H1 (cell line): ENCODE data around the gene SPDEF. TPM values are rescaled to one million over a fixed set of nuclear protein-coding genes. Genes with fewer than 3 reads are reported as not detected.

Experiments used
- CTCF ChIA-PET: fragments of 300-600 bp; sonication (Branson Sonifier 250); formaldehyde crosslinking; loops from one replicate; lab custom pipeline; 2021; ENCODE audit not compliant: partially characterized antibody; lab: Charles Lee
- POLR2A ChIA-PET: fragments of 300-600 bp; sonication (Branson Sonifier 250); formaldehyde crosslinking; loops from one replicate; lab custom pipeline; 2021; ENCODE audit warnings: inconsistent platforms; ENCODE audit not compliant: partially characterized antibody; lab: Charles Lee
- DNase-seq, 2 experiments: peaks; one replicate each; pipeline versions ENCODE4 v3.0.0 to v3.0.0-alpha.2; 2010 to 2022; ENCODE audit warnings: low spot score in 2 of 2, low read depth in 1 of 2, mixed read lengths in 1 of 2
- FAIRE-seq: peaks from 2 replicates; lab custom pipeline; 2011; peaks lifted over from hg19 to GRCh38; lab: Jason Lieb, UNC
- H2AFZ ChIP-seq: 2 replicates; pipeline ENCODE4 v1.8.1; 2012; ENCODE audit warnings: low read length, inconsistent platforms
- H2AK5ac ChIP-seq: 2 replicates; pipeline ENCODE4 v1.6.1; 2013; ENCODE audit warnings: low read depth, low read length
- H2BK120ac ChIP-seq: replicated peaks from 2 replicates; pipeline ENCODE3; 2013; ENCODE audit warnings: low read depth, low read length, inconsistent platforms
- H2BK12ac ChIP-seq: 2 replicates; pipeline ENCODE4 v1.6.1; 2013; ENCODE audit warnings: low read depth, low read length
- H2BK15ac ChIP-seq: 2 replicates; pipeline ENCODE4 v1.6.1; 2013; ENCODE audit warnings: low read length
- H2BK20ac ChIP-seq: 2 replicates; pipeline ENCODE4 v1.6.1; 2013; ENCODE audit warnings: low read length
- H2BK5ac ChIP-seq: 2 replicates; pipeline ENCODE4 v1.6.1; 2013; ENCODE audit warnings: low read depth, low read length
- H3K14ac ChIP-seq: 2 replicates; pipeline ENCODE4 v1.6.1; 2013; ENCODE audit warnings: inconsistent platforms; ENCODE audit not compliant: insufficient read length
- H3K18ac ChIP-seq: 2 replicates; pipeline ENCODE4 v1.6.1; 2013; ENCODE audit warnings: low read length; ENCODE audit errors: extremely low read depth
- H3K23ac ChIP-seq: 2 replicates; pipeline ENCODE4 v1.6.1; 2013; ENCODE audit warnings: inconsistent platforms; ENCODE audit not compliant: insufficient read length
- H3K23me2 ChIP-seq: 2 replicates; pipeline ENCODE4 v1.6.1; 2013; ENCODE audit warnings: low read depth, low read length
- H3K27ac ChIP-seq: 2 replicates; pipeline ENCODE4 v1.6.1; 2011; ENCODE audit warnings: low read depth, low read length, inconsistent platforms
- H3K27me3 ChIP-seq, 4 experiments: replicated peaks in 1 of 4; 1 replicate in 1 of 4; 2 replicates in 3 of 4; pipeline versions ENCODE4 v1.6.1 to v1.8.1; 2011 to 2013; ENCODE audit warnings: low read length in 3 of 4, mild to moderate bottlenecking in 3 of 4, inconsistent platforms in 2 of 4, mixed read lengths in 2 of 4, moderate library complexity in 1 of 4; ENCODE audit not compliant: control insufficient read depth in 3 of 4, insufficient read depth in 3 of 4; ENCODE audit errors: extremely low read depth in 1 of 4
- H3K36me3 ChIP-seq, 4 experiments: 2 replicates each; pipeline versions ENCODE4 v1.6.1 to v1.8.1; 2011 to 2013; ENCODE audit warnings: mild to moderate bottlenecking in 4 of 4, low read length in 3 of 4, moderate library complexity in 2 of 4, control low read depth in 1 of 4, inconsistent platforms in 1 of 4; ENCODE audit not compliant: insufficient read depth in 4 of 4, control insufficient read depth in 2 of 4
- H3K4ac ChIP-seq: replicated peaks from 2 replicates; pipeline ENCODE3; 2013; ENCODE audit warnings: low read length, low read depth, mixed read lengths, inconsistent platforms; ENCODE audit not compliant: insufficient read length
- H3K4me1 ChIP-seq, 4 experiments: replicated peaks in 1 of 4; 1 replicate in 1 of 4; 2 replicates in 3 of 4; pipeline versions ENCODE4 v1.6.1 to v1.8.1; 2011 to 2013; ENCODE audit warnings: low read length in 3 of 4, inconsistent platforms in 2 of 4, mixed read lengths in 1 of 4; ENCODE audit not compliant: insufficient read depth in 4 of 4, control insufficient read depth in 3 of 4
- H3K4me2 ChIP-seq, 2 experiments: 2 replicates each; pipeline versions ENCODE4 v1.6.1 to v1.8.1; 2011 to 2013; ENCODE audit warnings: low read depth in 2 of 2, low read length in 2 of 2, control low read depth in 1 of 2, inconsistent platforms in 1 of 2, mild to moderate bottlenecking in 1 of 2; ENCODE audit not compliant: insufficient read depth in 1 of 2
- H3K4me3 ChIP-seq, 4 experiments: fragments of 200-600, 300-600 bp in 1 of 4; sonication (generic), shearing (Covaris generic), sonication (Bioruptor Twin) in 1 of 4; 2 replicates each; pipeline versions ENCODE4 v1.5.1 to v1.8.1; 2011 to 2016; ENCODE audit warnings: low read length in 4 of 4, low read depth in 3 of 4, control low read depth in 2 of 4, inconsistent platforms in 2 of 4, mild to moderate bottlenecking in 2 of 4, mixed read lengths in 1 of 4, moderate library complexity in 1 of 4; ENCODE audit not compliant: insufficient read depth in 2 of 4; ENCODE audit errors: extremely low read depth in 1 of 4
- H3K56ac ChIP-seq: replicated peaks from 2 replicates; pipeline ENCODE3; 2013; ENCODE audit warnings: low read depth, mild to moderate bottlenecking, mixed read lengths, low read length, inconsistent platforms; ENCODE audit not compliant: insufficient read length
- H3K79me1 ChIP-seq: 2 replicates; pipeline ENCODE4 v1.6.1; 2013; ENCODE audit warnings: low read depth, low read length, control low read depth
- H3K79me2 ChIP-seq, 2 experiments: 2 replicates each; pipeline versions ENCODE4 v1.6.1 to v1.8.1; 2012 to 2013; ENCODE audit warnings: low read length in 2 of 2, mild to moderate bottlenecking in 2 of 2, inconsistent platforms in 1 of 2; ENCODE audit not compliant: insufficient read depth in 2 of 2, control insufficient read depth in 1 of 2
- H3K9ac ChIP-seq, 4 experiments: replicated peaks in 1 of 4; 1 replicate in 1 of 4; 2 replicates in 3 of 4; pipeline versions ENCODE4 v1.6.1 to v1.8.1; 2011 to 2013; ENCODE audit warnings: low read depth in 3 of 4, low read length in 3 of 4, control low read depth in 2 of 4, mild to moderate bottlenecking in 2 of 4, moderate library complexity in 2 of 4, inconsistent platforms in 1 of 4; ENCODE audit errors: extremely low read depth in 1 of 4
- H3K9me3 ChIP-seq, 2 experiments: 2 replicates each; pipeline versions ENCODE4 v1.6.1 to v1.8.1; 2012 to 2013; ENCODE audit warnings: mild to moderate bottlenecking in 2 of 2, moderate library complexity in 2 of 2, control low read depth in 1 of 2, inconsistent platforms in 1 of 2, low read depth in 1 of 2, low read length in 1 of 2, mixed read lengths in 1 of 2; ENCODE audit not compliant: insufficient read depth in 2 of 2
- H4K20me1 ChIP-seq, 2 experiments: replicated peaks in 1 of 2; 2 replicates each; pipeline versions ENCODE3 to v1.8.1; 2011 to 2013; ENCODE audit warnings: inconsistent platforms in 2 of 2, low read length in 2 of 2, mild to moderate bottlenecking in 1 of 2; ENCODE audit not compliant: insufficient read depth in 2 of 2, control insufficient read depth in 1 of 2
- H4K5ac ChIP-seq: 2 replicates; pipeline ENCODE4 v1.6.1; 2013; ENCODE audit warnings: low read length, low read depth, mixed read lengths, inconsistent platforms; ENCODE audit not compliant: insufficient read length
- H4K8ac ChIP-seq: 2 replicates; pipeline ENCODE4 v1.8.0; 2013; ENCODE audit warnings: mild to moderate bottlenecking, moderate library complexity, low read length, inconsistent platforms; ENCODE audit not compliant: insufficient read depth; ENCODE audit errors: extremely low read depth
- H4K91ac ChIP-seq: replicated peaks from 2 replicates; pipeline ENCODE3; 2013; ENCODE audit warnings: low read length, mixed read lengths, inconsistent platforms; ENCODE audit not compliant: insufficient read length
- KDM1A ChIP-seq: fragments of 200-600, 300-600 bp; sonication (generic); IDR thresholded peaks from 2 replicates; pipeline ENCODE4 v1.7.1; 2016; ENCODE audit warnings: mild to moderate bottlenecking, low read length, borderline replicate concordance
- NANOG ChIP-seq: IDR thresholded peaks from 2 replicates; pipeline ENCODE4 v1.6.1; 2011; ENCODE audit warnings: low read length, low read depth, mild to moderate bottlenecking, inconsistent platforms; ENCODE audit not compliant: insufficient read depth, poor library complexity, severe bottlenecking
- TBP ChIP-seq: IDR thresholded peaks from 2 replicates; pipeline ENCODE4 v1.6.1; 2011; ENCODE audit warnings: low read depth, low read length, improper control_type of control experiment
- WGBS, 2 experiments: shearing (Covaris generic) in 1 of 2; methylation state at CpG; one replicate each; pipeline versions ENCODE4 v1.1.6 to v1.1.7; 2013 to 2015; ENCODE audit warnings: low lambda C conversion rate in 2 of 2, mixed read lengths in 2 of 2, inconsistent platforms in 1 of 2, low coverage in 1 of 2, missing lambda C conversion rate in 1 of 2; ENCODE audit not compliant: insufficient replicate concordance in 2 of 2, insufficient coverage in 1 of 2, insufficient read length in 1 of 2; ENCODE audit errors: extremely low coverage in 1 of 2, missing lambda C conversion rate in 1 of 2; 5-methylcytosine and 5-hydroxymethylcytosine counted together
- polyA plus RNA-seq, 7 experiments: library from polyadenylated mRNA; depleted of rRNA in 3 of 7; stranded (reverse) in 5 of 7; unstranded in 2 of 7; fragments of >200 nt in 5 of 7; fragments of 200-250 nt in 2 of 7; gene quantifications; 1 replicate in 5 of 7; 2 replicates in 1 of 7; 4 replicates in 1 of 7; pipeline versions ENCODE4 v1.2.1 to v1.2.3, GENCODE V29; 2011 to 2013; ENCODE audit warnings: missing spikeins in 2 of 7, mixed read lengths in 2 of 7
- total RNA-seq: library from RNA; stranded (reverse); fragmentation: NEBNext Ultra II Directional; extraction: Animal tissue kit (Norgen Biotek cat#: 25700); gene quantifications from 2 replicates; pipeline ENCODE4 v1.2.1, GENCODE V29; 2021
- TF ChIP-seq, protein P1 (sequence below): IDR thresholded peaks from 2 replicates; pipeline ENCODE4 v1.6.1; 2011; ENCODE audit warnings: low read length, improper control_type of control experiment

Gene SPDEF
- total and polyA plus RNA-seq, 2 of the 8 experiments (the other 6 are each of a cell fraction or from before 2014, with no cell fraction given) = 0.15 to 0.30 TPM

- no peak overlapping the region for H3K4ac ChIP-seq
- H2BK12ac ChIP-seq = no peak overlapping the region
- H4K5ac ChIP-seq = no peak overlapping the region
- TF ChIP-seq TBP = no peak
- TF ChIP-seq NANOG = no peak
- TF ChIP-seq, protein P1, sequence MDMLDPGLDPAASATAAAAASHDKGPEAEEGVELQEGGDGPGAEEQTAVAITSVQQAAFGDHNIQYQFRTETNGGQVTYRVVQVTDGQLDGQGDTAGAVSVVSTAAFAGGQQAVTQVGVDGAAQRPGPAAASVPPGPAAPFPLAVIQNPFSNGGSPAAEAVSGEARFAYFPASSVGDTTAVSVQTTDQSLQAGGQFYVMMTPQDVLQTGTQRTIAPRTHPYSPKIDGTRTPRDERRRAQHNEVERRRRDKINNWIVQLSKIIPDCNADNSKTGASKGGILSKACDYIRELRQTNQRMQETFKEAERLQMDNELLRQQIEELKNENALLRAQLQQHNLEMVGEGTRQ = no peak
- TF ChIP-seq KDM1A = peak; percentile 37; the same call in 1 of the 2 replicates
- H3K4me2 ChIP-seq = no peak overlapping the region
- no peak overlapping the region for H3K4me3 ChIP-seq
- POLR2A ChIA-PET = interaction anchor here (1.9 kb wide), 1 partner anchor 13 kb away, joined by 8 read pairs; no protein-coding TSS in a partner anchor
- no peaks in the 10 kb centered on the region for H3K79me1 ChIP-seq
- no peak overlapping the region for H2BK5ac ChIP-seq
- FAIRE-seq (no peak), DNase-seq (no peak)
- no peak overlapping the region for H3K14ac ChIP-seq
- H2AK5ac ChIP-seq = no peak overlapping the region
- H3K56ac ChIP-seq = no peak overlapping the region
- peak overlapping the region; percentile 81; the same call in 1 of the 2 replicates for H2BK15ac ChIP-seq
- no peak overlapping the region for H3K23ac ChIP-seq
- H3K4me1 ChIP-seq = peaks cover 0 to 12% (median 7%) of the 10 kb centered on the region in 4 experiments; a peak in 5 of 7 replicates
- no peak overlapping the region for H2BK120ac ChIP-seq
- CTCF ChIA-PET = interaction anchor here (0.8 to 2.1 kb wide), 5 partner anchors 9 to 57 kb away, joined by 3 to 11 read pairs (median 4); no protein-coding TSS in a partner anchor
- H3K18ac ChIP-seq = no peak overlapping the region
- no peaks in the 10 kb centered on the region for H3K9me3 ChIP-seq
- no peak overlapping the region for H3K27ac ChIP-seq
- H3K9ac ChIP-seq = no peak overlapping the region
- H2AFZ ChIP-seq = no peak overlapping the region
- peaks cover 0 to 6% (median 1%) of the 10 kb centered on the region in 4 experiments; a peak in 2 of 7 replicates for H3K27me3 ChIP-seq
- H3K36me3 ChIP-seq = no peaks in the 10 kb centered on the region
- no peaks in the 10 kb centered on the region for H3K79me2 ChIP-seq
- no peak overlapping the region for H2BK20ac ChIP-seq
- WGBS, 2 experiments = 85% methylated on average over 4 of the region's 4 CpGs; no CpG with 5 or more reads in 1 of the 2 experiments
- peaks cover 12% of the 10 kb centered on the region for H3K23me2 ChIP-seq
- no peak overlapping the region for H4K91ac ChIP-seq
- no peak overlapping the region for H4K8ac ChIP-seq
- H4K20me1 ChIP-seq = peaks cover 0 to 4% of the 10 kb centered on the region in 2 experiments
These were observed 38.7 kb downstream of the SPDEF start for GRCh38 chr6:34517461-34517881.
